PC-3 (cell line): ENCODE measurements around the gene TMEM127. TPM values are rescaled to one million over a fixed set of nuclear protein-coding genes. Genes with fewer than 3 reads are reported as not detected.

ENCODE experiments used
- ATAC-seq: fragments of 200-7000 bp; cut with Tn5 transposase; 2 replicates; pipeline ENCODE4 v1.9.1; 2020; ENCODE audit warnings: mild to moderate bottlenecking, moderate library complexity
- BruUV-seq: library from RNA; stranded (reverse); fragments of 400-500 nt; replicated peaks from 2 replicates; lab custom pipeline; 2021; lab: Mats Ljungman, UMichigan
- CTCF ChIA-PET: fragments of 300-600 bp; sonication (Branson Sonifier 250); formaldehyde crosslinking; loops from one replicate; lab custom pipeline; 2022; ENCODE audit warnings: antibody characterized with exemption; lab: Charles Lee
- POLR2A ChIA-PET: fragments of 300-600 bp; sonication (Branson Sonifier 250); formaldehyde crosslinking; loops from one replicate; lab custom pipeline; 2022; ENCODE audit warnings: antibody characterized with exemption; ENCODE audit not compliant: unreplicated experiment; lab: Charles Lee
- DNase-seq: peaks from one replicate; pipeline ENCODE4 v3.0.0-alpha.2; 2015
- H2AFZ ChIP-seq: fragments of 300-600 bp; sonication (generic); 2 replicates; pipeline ENCODE4 v1.6.0; 2016; ENCODE audit warnings: antibody characterized with exemption, low read length
- H3F3A ChIP-seq: fragments of 300-600 bp; sonication (generic); one replicate; pipeline ENCODE4 v1.6.0; 2017; ENCODE audit warnings: antibody characterized with exemption, low read length, control low read depth, mild to moderate bottlenecking; ENCODE audit not compliant: unreplicated experiment
- H3K27ac ChIP-seq: fragments of 300-600 bp; sonication (generic); 2 replicates; pipeline ENCODE4 v1.5.1; 2016; ENCODE audit warnings: mild to moderate bottlenecking, low read length
- H3K27me3 ChIP-seq: fragments of 300-600 bp; sonication (generic); 2 replicates; pipeline ENCODE4 v1.6.1; 2016; ENCODE audit warnings: low read length, mixed read lengths
- H3K36me3 ChIP-seq: fragments of 300-600 bp; sonication (generic); 2 replicates; pipeline ENCODE4 v1.6.1; 2016; ENCODE audit warnings: low read depth, mixed run types, low read length, mixed read lengths
- H3K4me1 ChIP-seq: fragments of 300-600 bp; sonication (generic); 2 replicates; pipeline ENCODE4 v1.5.1; 2016; ENCODE audit warnings: low read length; ENCODE audit not compliant: insufficient read depth
- H3K4me2 ChIP-seq: fragments of 300-600 bp; sonication (generic); 2 replicates; pipeline ENCODE4 v1.6.0; 2016; ENCODE audit warnings: low read length
- H3K4me3 ChIP-seq: fragments of 300-600 bp; sonication (generic); 2 replicates; pipeline ENCODE4 v1.5.1; 2016; ENCODE audit warnings: mild to moderate bottlenecking, low read length, mixed read lengths
- H3K79me2 ChIP-seq: fragments of 300-600 bp; sonication (generic); 2 replicates; pipeline ENCODE4 v1.6.1; 2017; ENCODE audit warnings: low read length, mixed read lengths
- H3K9ac ChIP-seq: fragments of 300-600 bp; sonication (generic); 2 replicates; pipeline ENCODE4 v1.6.0; 2016; ENCODE audit warnings: mild to moderate bottlenecking, low read length
- H3K9me2 ChIP-seq: fragments of 300-600 bp; sonication (generic); replicated peaks from 2 replicates; pipeline ENCODE4 v1.6.1; 2016; ENCODE audit warnings: mixed run types, low read length, mixed read lengths
- H3K9me3 ChIP-seq: fragments of 300-600 bp; sonication (generic); 2 replicates; pipeline ENCODE4 v1.6.1; 2016; ENCODE audit warnings: low read length, mixed read lengths
- H4K20me1 ChIP-seq: fragments of 300-600 bp; sonication (generic); 2 replicates; pipeline ENCODE4 v1.6.1; 2016; ENCODE audit warnings: low read length, mixed read lengths
- EZH2 ChIP-seq: fragments of 300-600 bp; sonication (generic); IDR thresholded peaks from one replicate; pipeline ENCODE4 v1.6.1; 2017; ENCODE audit warnings: antibody characterized with exemption, mild to moderate bottlenecking, low read length; ENCODE audit not compliant: unreplicated experiment
- EZH2phosphoT487 ChIP-seq: fragments of 300-600 bp; sonication (generic); IDR thresholded peaks from 2 replicates; pipeline ENCODE4 v1.6.1; 2018; ENCODE audit warnings: mild to moderate bottlenecking, antibody characterized with exemption, low read length, borderline replicate concordance
- intact Hi-C: fragments of 100-400 bp; cut with micrococcal nuclease; formaldehyde crosslinking; loops from 2 replicates; pipeline ENCODE4 v1.9.0; 2023
- total RNA-seq: library from RNA; depleted of rRNA; stranded (reverse); fragments of >200 nt; gene quantifications from 2 replicates; pipeline ENCODE4 v1.2.3, GENCODE V29; 2014
- TF ChIP-seq, protein P1 (sequence below): fragments of 300-600 bp; sonication (generic); conservative IDR thresholded peaks from 2 replicates; pipeline ENCODE4 v1.5.1; 2017; ENCODE audit warnings: antibody characterized with exemption, low read depth, mild to moderate bottlenecking, low read length

The TMEM127 gene
- total RNA-seq, 1 experiment from 2014 or later: 31.9 TPM

DNA sequence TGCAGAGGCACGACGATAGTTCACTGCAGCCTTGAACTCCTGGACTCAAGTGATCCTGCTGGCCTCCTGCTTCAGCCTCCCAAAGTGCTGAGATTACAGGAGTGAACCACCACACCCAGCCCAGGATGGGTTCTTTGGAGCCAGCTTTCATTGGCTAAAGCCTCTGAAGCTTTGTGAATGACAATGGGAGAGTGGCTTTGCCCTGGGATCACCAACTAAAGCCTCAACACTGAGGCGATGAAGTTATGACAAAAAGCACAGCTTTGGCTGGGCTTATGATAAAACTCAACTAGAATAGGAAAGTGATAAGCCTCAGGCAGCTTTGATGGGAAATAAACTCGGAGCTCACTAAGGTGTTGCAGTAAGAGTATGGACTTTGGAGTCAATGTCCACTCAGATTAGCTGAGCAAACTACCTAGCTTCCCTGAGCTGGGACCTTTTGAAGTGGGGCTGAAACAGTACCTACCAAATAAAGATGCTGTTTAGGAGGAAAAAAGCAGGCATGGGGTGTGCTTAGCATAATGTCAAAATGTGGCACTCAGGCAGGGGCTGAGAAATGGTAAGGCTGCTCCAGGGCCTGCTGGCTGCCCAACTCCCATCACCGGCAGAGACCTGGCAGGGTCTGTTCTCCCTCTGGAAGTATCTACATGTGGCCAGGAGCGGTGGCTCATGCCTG lies 4.3 kb downstream of the TMEM127 start:
- H4K20me1 ChIP-seq: peaks cover 34% of the 10 kb centered on the region
- H3K9me2 ChIP-seq: no peaks in the 10 kb centered on the region
- no peak overlapping the region for H3K9ac ChIP-seq
- no TSS peak for BruUV-seq
- intact Hi-C loops: loop anchor here (2.0 to 10.0 kb wide), 2 partner anchors 53 to 267 kb away; partner anchors contain the start of genes ANKRD36C and STARD7
- H2AFZ ChIP-seq: no peak overlapping the region
- DNase-seq: no peak
- no peaks in the 10 kb centered on the region for H3K27me3 ChIP-seq
- H3K4me3 ChIP-seq: no peak overlapping the region
- peak overlapping the region; percentile 70 for H3K27ac ChIP-seq
- H3K36me3 ChIP-seq: no peaks in the 10 kb centered on the region
- peaks cover 5% of the 10 kb centered on the region for H3F3A ChIP-seq
- no peaks in the 10 kb centered on the region for H3K9me3 ChIP-seq
- H3K4me2 ChIP-seq: peak overlapping the region; percentile 46
- no peak for TF ChIP-seq EZH2phosphoT487
- TF ChIP-seq, protein P1, sequence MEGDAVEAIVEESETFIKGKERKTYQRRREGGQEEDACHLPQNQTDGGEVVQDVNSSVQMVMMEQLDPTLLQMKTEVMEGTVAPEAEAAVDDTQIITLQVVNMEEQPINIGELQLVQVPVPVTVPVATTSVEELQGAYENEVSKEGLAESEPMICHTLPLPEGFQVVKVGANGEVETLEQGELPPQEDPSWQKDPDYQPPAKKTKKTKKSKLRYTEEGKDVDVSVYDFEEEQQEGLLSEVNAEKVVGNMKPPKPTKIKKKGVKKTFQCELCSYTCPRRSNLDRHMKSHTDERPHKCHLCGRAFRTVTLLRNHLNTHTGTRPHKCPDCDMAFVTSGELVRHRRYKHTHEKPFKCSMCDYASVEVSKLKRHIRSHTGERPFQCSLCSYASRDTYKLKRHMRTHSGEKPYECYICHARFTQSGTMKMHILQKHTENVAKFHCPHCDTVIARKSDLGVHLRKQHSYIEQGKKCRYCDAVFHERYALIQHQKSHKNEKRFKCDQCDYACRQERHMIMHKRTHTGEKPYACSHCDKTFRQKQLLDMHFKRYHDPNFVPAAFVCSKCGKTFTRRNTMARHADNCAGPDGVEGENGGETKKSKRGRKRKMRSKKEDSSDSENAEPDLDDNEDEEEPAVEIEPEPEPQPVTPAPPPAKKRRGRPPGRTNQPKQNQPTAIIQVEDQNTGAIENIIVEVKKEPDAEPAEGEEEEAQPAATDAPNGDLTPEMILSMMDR: no peak
- no peak for TF ChIP-seq EZH2
- CTCF ChIA-PET: interaction anchor here (1.0 kb wide), 1 partner anchor 269 kb away, joined by 3 read pairs; no protein-coding TSS in a partner anchor
- H3K4me1 ChIP-seq: peaks cover 43% of the 10 kb centered on the region
- peaks cover 79% of the 10 kb centered on the region for H3K79me2 ChIP-seq
- ATAC-seq: no peak
- POLR2A ChIA-PET: no interaction called here

GRCh38 chr2:96260387-96261260 lies 5.2 kb downstream of the TMEM127 start:
- H2AFZ ChIP-seq: no peak overlapping the region
- H3F3A ChIP-seq: peaks cover 5% of the 10 kb centered on the region
- H3K4me3 ChIP-seq: no peak overlapping the region
- H3K4me1 ChIP-seq: peaks cover 43% of the 10 kb centered on the region
- no peaks in the 10 kb centered on the region for H3K27me3 ChIP-seq
- peaks cover 34% of the 10 kb centered on the region for H4K20me1 ChIP-seq
- CTCF ChIA-PET: interaction anchor here (1.0 kb wide), 1 partner anchor 268 kb away, joined by 3 read pairs; no protein-coding TSS in a partner anchor
- H3K9me2 ChIP-seq: no peaks in the 10 kb centered on the region
- POLR2A ChIA-PET: no interaction called here
- H3K79me2 ChIP-seq: peaks cover 74% of the 10 kb centered on the region
- no TSS peak for BruUV-seq
- ATAC-seq (peak; percentile 85), DNase-seq (peak; percentile 91)
- H3K36me3 ChIP-seq: no peaks in the 10 kb centered on the region; the same call in 1 of the 2 replicates
- intact Hi-C loops: loop anchor here (2.0 to 10.0 kb wide), 2 partner anchors 52 to 266 kb away; partner anchors contain the start of genes ANKRD36C and STARD7
- TF ChIP-seq EZH2: no peak
- TF ChIP-seq, protein P1: peak; percentile 75
- no peak for TF ChIP-seq EZH2phosphoT487
- no peak overlapping the region for H3K9ac ChIP-seq
- H3K27ac ChIP-seq: peak overlapping the region; percentile 70
- peak overlapping the region; percentile 46 for H3K4me2 ChIP-seq
- H3K9me3 ChIP-seq: no peaks in the 10 kb centered on the region
